Activated T-cell treated with anti-CD3 and anti-CD28 coated beads for 1 hour (primary cell): ENCODE measurements around the gene MYL3.

ENCODE experiments used
- DNase-seq: peaks from one replicate; pipeline ENCODE4 v3.0.0-alpha.2; 2020; ENCODE audit warnings: low read depth

MYL3 gene

DNA sequence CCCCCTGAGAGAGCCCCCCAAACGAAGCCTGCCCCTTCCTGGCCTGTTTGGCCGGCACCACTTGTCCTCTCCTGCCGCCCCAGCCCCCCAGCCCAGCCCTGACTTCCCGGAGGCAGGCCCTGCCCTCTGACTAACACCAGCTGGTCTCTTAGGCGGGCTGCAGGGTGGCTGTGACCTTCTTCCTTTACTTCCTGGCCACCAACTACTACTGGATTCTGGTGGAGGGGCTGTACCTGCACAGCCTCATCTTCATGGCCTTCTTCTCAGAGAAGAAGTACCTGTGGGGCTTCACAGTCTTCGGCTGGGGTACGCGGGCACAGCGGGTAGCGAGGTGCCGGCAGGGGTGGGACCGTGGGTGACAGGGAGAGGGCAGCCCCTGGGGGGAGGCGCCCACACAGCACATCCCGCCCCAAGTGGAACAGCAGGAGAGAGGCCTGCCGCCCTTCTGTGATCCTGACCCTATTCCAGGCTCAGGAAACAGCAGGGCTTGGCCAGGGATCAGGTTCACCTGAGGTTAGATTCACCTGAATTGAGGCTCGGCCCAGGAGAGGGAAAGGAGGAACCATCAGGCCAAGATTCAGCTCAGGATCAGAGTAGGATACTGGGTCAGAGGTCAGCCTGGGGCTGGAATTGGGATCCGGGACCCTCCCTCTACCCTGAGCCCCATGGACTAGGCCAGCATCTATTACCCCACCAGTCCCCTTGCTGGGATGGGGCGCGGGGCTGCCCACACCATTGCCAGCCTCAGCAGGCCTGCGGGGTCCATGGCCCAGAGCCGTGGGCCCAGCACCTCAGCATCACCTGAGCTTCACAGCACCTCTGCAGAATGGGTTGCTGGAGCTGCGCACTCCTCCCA is 36.1 kb upstream of the MYL3 start:
- DNase-seq, result no peak

DNA sequence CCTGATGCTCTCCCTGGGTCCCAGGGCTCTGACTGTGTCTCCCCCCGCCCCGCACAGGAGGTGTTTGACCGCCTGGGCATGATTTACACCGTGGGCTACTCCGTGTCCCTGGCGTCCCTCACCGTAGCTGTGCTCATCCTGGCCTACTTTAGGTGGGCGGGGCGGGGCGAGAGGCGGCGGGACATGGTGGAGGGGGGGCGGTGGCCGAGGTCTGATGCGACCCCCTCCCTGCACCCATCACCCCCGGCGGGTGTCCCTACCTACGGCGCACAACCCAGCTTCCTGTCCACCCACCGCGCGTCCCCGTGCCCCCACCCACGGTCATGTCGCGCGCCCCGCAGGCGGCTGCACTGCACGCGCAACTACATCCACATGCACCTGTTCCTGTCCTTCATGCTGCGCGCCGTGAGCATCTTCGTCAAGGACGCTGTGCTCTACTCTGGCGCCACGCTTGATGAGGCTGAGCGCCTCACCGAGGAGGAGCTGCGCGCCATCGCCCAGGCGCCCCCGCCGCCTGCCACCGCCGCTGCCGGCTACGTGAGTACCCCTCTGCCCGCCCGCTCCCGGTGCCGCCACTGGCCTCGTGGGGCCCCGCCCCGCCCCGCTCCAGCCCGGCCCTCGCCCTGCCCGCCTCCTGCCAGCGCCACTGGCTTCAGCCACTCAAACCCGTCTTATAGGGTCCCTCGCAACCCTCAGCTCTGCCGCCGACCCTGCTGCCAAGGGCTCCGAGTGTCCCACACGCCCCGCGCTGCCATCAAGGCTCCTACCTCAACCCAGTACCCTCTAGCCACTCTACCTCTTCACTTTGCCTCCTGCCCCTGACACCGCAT is 35.3 kb upstream of the MYL3 start:
- DNase-seq, result no peak

DNA sequence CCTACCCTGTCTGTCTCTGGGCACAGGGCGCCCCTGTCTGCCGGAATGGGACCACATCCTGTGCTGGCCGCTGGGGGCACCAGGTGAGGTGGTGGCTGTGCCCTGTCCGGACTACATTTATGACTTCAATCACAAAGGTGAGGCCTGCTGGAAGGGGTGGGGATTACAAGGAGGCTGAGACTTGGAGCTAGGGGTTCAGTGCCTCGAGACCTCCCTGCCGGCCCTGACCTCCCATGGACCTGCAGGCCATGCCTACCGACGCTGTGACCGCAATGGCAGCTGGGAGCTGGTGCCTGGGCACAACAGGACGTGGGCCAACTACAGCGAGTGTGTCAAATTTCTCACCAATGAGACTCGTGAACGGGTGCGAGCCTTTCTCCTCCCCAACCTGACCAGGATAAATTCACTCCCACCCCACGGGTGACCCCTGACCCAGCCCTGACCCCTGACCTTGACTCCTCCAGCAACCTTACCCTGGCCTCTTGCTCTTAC is 34.6 kb upstream of the MYL3 start:
- no peak for DNase-seq

DNA sequence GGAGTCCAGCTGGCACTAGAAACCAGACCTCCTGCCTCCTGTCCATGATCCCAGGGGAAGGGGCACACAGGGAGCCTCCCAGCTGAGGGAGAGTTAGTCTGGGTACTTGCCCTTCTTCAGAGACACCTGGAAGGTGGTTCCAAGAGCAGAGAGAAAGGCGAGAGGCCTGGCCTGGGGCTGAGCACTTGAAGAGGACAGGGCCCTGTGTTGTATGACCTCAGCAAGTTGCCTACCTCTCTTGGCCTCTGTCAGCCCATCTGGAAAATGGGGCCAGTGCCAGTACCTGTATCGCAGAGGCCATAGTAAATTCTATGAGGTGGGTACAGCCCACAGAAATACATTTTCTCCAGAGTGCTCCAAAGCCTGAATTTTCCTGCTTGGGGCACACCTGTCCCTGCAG is 33.8 kb upstream of the MYL3 start:
- no peak for DNase-seq

DNA sequence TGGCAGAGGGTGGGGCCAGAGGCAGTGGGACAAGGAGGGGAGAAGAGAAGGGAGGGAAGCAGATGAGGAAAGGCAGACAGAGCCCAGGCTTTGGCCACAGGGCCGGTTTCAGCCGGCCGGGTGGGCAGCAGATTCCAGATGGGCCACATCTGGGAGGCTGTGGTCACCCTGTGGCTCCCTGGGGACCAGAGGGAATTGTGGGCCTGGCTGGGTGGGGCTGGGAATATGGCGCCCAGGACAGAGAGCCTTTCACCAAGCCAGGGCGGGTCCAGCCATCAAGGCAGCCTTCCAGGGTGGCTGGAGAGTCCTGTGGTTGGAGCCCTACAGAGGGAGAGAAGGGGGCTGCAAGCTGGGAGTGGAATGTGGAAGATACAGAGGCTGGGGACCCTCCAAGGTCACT is 33.1 kb upstream of the MYL3 start:
- no peak for DNase-seq

DNA sequence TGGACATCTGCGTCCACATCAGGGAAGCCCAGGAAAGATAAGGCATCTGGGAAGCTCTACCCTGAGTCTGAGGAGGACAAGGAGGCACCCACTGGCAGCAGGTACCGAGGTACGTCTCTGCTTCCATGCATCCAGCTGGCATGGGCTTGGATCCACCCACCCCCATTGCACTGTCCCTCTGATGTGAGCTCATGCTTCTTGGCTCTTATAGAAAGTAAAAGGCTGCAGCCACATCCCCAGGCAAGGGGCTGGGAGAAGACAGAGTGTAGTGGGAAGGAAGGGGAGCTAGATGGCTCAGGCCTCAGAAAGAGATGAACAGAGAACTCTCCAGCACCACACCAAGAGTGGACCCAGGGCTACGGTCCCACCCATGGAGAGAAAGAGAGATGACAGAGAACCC is 32.5 kb upstream of the MYL3 start:
- no peak for DNase-seq

DNA sequence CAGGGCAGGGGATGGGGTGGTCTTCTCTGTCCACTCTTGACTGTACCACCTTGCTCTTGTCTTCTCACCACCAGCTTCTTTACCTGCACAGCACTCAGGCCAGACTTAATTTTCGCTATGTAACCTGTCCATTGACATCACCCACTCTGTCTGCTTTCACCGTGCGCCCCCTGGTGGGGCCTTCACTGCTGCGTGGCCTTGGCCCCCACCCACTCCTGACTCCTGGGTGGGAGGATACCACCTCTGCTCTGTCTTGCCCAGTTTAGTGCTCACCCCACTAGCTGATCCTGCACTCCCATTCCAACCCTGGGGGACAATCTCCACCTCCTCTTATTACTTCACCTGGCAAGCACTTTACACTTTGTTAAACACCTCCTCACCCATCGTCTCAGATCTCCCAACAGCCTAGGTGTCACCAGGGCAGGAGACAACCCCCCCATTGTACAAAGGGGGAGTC is 32.0 kb upstream of the MYL3 start:
- DNase-seq, result peak; percentile 82

DNA sequence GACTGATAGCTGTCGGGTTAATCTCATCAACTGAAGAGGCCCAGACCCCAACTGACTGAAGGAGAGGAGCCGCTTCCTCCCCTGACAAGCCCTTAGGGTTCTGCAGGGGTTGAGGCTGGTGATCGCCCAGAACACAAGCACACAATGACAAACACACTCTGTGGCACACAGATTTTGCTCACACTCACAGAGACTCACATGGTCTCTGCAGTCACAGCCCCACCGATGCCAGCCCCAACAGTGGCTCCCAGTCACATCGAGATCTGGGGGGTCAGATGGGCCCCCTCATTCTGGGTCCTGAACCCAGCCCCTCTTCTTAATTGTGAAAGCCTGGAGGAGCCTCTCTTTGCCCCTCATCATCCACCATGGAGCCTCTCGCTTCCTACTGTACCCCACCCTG is 31.0 kb upstream of the MYL3 start:
- no peak for DNase-seq

DNA sequence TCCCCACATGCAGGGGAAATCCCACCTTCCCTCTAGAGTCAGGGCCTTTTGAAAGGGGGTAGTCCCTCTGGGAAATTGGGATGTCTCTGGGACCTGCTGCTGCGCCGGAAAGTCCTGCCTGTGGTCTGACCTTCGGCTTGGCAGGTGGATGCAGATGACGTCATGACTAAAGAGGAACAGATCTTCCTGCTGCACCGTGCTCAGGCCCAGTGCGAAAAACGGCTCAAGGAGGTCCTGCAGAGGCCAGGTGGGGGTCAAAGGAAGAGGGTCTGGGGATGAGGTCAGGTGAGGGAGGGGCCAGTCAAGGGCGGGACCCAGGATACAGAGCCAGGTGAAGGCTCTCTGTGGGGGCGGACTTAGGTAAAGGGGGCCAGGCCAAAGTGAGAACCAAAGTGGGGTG is 30.5 kb upstream of the MYL3 start:
- no peak for DNase-seq

DNA sequence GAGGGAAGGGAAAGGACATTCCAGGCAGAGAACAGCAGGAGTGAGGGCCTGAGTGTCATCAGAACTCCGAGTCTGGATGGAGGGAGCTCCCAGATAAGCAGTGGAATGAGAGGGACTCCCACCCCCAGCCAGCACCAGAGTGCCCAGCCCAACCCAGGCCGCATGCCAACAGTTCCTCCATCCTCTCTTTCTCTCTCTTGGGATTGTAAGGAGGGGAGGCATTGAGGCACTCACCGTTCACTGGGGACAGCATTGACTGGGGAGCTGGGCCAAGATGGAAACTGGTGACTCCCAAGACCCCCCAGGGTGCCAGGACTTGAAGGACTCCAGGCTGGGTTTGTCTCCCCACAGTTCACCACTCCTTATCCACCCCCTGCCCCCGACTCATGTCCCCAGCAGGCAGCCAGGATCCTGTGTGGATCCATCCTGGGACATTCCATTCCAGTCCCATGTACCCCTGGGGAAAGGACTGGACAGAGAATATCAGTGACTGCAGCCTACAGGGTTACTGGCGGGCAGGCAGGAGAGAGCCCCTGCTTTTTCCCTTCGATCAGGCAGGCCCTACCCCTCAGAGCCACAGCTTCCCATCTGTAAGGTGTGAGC is 30.0 kb upstream of the MYL3 start:
- DNase-seq, result no peak

DNA sequence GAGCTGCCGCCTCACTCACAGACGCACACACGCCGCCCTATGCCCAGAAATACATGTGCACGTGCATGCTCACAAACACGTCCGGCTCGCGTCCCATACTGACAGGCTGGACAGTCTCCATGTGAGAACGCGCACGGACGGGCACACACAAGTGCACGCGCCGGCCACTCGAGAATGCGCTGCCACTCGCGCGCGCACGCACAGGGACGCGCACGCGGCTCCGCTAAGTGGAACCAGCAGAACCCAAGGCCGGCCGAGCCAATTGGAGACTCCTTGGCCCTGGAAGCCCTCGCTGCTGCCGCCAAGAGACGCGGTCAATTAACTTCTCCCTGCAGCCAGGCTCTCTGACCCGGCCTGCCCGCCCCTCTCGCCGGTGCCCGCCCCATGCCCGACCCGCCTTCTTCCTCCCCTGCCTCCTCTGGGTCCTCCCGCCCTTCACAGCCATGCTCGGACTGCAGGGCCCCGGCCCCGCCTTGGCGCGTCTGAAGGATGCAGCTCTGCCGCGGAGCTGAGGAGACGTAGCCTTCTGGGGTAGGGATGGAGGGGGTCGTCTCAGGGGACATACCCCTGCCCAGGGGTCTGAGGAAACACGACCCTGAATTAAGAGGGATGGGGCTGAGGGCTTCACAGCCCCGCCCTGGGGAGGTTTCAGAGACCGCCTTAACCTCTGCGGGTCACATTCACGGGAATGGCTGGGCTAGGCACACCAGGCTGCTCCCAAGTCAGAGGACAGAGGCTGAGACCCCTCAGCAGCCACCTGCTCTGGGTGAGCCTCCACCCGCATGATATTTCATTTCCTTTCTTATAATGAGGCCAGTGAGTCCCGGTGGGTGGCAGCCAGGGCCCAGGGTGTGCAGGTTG is 29.3 kb upstream of the MYL3 start:
- no peak for DNase-seq

DNA sequence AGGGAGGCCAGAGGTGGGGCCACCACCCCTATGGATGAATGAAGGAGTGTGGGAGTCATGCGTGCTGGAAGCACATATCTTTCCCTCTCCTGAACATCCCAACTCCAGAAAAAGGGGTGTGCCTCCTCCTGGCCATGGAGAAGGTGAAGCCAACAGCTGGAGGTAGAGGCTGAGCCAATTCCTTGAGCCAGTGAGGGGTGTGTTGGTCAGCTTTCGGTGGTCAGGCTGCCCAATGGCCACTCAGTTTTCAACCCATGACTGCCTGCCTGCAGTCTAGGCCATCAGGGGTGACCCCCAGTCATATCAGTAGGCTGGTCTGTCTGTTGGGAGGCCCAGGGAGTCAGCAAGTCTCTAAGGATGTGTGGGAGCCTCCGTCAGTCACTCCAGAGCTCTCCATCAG is 27.9 kb upstream of the MYL3 start:
- DNase-seq, result no peak

DNA sequence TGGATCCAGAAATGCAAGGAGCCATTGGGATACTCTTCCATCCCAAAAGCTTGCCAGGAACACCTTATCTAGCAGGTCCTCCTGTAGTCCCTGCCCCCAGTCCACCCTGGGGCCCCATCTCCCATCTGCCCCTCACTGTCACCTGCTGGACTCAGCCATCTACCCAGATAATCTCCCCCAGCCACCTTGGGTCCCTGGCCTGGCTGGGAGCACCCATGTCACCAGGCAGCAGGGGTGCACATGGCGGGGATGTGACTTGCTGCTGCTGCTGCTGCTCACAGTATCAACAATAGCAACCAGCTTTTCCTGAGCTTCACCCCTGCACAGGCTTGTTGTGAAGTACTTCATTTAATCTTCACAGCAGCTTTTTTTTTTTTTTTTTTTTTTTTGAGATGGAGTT is 26.9 kb upstream of the MYL3 start:
- DNase-seq, result no peak

DNA sequence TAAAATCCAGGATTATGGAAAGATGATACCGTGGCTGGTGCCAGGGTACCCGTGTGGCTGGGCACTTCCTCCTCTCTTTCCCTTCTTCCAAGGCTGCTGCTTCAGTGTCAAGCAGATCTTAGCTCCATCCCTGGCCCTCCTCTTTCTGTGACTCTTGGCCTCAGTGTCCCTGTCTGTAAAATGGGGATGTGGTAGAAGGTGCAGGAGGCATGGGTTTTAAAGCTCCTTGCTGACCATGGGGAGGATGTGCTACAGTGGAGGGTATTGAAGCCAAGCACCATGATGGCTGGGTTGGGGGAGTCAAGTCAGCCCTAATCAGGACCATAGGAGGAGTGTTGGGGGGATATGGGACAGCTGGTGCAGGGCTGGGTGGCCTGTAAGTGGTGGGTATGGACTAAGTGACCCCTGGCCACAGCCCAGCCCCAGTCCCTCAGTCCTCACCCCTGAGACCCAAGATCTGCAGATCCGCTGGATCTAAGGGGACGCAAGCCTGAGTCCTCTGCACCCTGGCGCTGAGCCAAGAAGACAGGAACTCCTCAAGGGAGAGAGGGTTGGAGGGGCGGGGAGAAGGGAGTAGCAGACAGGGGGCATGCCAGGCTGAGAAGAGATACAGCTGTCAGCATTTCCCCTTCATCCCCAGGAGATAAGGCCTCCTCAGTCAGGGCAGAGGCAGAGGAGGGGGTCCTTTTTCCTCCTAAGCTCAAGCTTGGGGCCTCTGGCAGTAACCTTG is 26.3 kb upstream of the MYL3 start:
- no peak for DNase-seq

DNA sequence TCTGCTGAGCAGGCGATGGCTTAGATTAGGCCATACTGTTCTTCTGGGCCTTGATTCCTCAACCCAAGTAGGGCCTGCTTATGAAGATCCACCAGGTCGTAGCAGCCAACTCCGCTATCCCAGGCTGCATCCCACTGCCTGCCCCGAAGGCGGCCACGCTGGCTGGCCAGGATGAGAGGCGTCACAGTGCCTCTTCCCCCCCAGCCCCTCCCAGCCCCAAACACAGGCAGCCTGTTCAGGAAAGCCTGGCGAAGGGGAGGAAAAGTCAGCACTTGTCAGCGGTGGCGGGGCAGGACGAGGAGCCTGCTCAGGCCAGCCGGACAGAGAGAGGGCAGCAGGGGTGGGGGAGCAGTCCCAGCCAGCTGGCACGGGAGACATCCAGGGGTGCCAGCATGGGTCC is 25.5 kb upstream of the MYL3 start:
- no peak for DNase-seq

DNA sequence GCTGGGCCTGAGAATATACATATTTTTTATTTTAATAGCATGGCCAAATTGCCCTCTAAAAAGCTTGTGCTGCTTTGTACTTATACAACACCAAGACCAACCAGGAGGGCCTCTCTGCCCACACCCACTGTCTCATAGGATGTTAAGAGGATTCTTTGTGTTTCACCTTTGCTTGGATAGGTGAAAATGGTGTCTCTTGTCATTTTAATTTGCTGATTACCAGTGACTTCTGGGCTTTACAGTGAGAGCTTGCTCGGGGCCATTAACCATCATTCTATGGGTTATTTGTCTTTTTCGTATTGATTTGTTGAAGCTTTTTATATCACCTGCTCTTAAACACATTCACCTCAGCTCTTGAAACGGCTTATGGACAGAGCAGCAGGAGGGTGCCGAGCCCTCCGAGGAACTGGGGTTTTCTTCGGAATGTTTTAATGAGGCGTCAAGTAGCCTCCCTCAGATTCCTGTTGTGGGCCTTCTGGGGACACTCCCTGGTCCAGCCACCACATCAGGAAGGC is 24.8 kb upstream of the MYL3 start:
- no peak for DNase-seq

DNA sequence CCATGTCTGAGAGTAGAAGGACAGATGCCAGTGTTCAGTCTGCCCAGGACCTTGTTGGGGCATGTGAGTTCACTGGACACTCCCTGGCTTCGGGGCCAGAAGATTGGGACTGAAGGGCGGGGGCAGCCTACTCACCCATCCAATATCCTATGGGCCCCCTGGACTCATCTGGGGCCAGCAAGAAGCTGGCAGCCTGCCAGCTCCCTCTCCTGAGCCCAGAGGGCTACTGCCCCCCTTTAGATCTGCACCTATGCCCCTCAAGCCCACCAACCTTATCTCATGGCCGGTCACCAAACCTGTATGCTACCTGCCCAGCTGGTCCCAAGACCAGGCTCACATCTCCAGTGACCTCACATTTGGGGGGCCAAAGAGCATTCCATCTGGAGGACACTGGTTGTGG is 22.4 kb upstream of the MYL3 start:
- no peak for DNase-seq

DNA sequence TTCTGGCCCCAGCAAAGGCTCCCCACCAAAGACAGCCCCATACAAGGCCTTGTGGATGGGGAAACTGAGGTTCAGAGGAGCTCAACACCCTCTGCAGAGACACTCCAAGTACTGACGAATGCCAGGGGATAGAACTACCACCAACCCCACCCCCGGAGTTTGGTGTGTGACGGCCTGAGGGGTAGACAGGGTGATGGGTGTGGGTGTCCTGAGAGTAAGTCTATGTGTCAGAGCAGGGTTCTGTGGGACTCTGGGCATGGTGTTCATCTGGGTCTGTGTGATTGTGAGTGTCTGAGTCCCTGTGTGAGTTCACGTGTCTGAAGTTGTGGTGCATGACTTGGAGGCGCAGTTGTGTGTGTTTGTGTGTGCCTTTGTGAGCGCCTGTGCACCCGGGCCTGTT is 21.7 kb upstream of the MYL3 start:
- DNase-seq, result no peak

DNA sequence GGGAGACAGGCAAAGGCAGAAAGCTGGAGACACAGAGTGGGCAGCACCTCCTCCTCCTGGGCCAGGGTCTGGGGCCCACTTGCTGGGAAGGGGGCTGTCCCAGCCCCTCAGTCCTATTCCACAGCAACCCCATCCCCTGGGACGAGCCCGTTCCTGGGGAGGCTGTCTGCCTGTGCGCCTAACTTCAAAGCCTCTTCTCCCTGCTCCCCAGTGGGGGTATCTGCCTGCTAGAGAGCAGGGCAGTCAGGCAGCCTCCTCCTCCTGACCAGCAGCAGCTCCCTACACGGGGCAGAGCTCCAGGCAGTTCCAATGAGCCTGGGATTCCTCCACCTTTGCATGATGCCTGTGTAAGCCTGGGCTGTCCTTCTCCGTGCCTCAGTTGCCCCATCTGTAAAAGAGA is 21.2 kb upstream of the MYL3 start:
- DNase-seq, result no peak

DNA sequence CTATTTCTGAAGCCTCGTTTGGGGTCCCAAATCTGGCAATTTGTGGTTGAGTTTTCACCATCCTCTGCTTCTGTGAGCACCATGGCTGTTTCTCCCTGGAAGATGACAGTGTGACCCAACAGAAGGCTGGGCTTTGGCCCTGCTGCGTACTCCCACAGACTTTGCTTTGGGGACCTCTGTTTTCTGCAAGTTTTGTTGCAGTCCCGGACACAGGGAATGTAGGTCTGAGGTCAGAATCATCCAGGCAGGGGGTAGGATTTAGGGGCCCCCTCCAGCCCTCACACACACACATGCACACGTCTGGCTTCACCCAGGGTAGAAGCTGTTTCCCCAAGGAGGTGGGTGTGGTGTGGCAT is 20.6 kb upstream of the MYL3 start:
- DNase-seq, result no peak
